Activated gamma-delta T cell treated with anti-CD3 and anti-CD28 coated beads, Interleukin-2, amount 50 U/mL, for 16 hours (primary cell): ENCODE results near the gene ITPRID1.
"Not testable (repeated sequence)": the region's sequence is repeated elsewhere in the genome, so short reads cannot be mapped to it uniquely, and the experiment has no call there.

Experiments used
- DNase-seq: peaks from one replicate; pipeline ENCODE4 v3.0.0-alpha.2; 2020; ENCODE audit warnings: low read depth

The ITPRID1 gene

DNA sequence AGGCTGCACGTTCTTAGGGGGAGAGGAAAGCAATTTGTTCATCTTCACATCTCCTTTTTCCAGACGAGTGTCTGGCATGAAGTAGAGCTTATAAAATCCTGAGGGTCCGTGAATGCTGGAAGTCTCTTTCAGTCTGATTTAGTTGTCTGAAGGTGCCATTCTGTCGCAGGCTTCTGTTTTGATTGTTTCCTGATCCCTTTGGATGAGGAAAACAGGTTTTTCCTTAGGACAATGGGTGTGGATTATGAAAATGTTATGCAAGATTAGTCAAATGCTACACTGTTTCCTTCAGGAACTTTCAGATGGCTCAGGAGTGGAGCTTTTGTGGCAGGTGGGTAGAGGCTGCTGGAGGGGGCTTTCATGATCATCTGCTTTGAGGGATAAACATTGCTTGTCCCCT is at the start of gene ITPRID1:
TSS of gene ITPRID1 (plus strand) at position 301 of the 400 bp plus-strand sequence. CDS start 38,935 bp downstream, outside the sequence.
- DNase-seq = no peak

DNA sequence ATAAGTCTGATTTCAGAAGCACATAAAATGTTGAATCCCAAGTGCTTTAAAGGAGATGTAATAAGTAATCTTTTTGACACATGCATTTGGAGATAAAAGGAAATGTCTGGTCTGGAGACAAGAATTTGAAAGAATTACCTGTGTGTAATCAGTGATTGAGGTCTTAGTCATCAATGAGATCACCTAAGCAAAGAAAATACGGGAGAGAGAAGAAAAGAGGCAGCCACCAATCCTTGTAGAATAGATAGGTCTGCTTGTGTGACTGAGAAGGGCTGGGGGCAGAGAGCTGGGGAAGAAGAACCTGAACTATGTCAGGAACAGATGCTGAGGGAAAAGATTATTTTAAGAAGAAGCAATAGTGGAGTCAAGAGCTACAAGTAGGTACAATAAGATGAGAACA is 49.3 kb upstream of the ITPRID1 start:
- no peak for DNase-seq

DNA sequence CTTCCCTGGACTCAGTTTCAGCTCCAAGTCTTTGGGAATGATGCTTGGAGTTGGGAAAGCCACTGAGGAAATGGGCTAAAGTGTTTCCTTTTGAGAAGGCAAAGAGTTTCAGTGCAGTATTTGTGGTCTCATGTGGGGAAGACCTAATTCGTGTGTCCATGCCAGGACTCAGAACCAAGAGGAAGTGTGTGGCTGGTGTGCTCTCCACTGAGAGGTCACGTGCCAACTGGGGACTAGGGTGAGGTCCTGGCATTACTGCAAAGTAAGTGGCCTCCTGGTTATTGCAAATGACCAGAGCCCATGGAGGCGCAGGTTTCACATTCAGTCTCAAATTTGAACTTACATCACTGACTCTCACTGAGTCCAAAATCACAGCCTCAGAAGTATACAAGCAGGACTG is 48.6 kb upstream of the ITPRID1 start:
- no peak for DNase-seq

DNA sequence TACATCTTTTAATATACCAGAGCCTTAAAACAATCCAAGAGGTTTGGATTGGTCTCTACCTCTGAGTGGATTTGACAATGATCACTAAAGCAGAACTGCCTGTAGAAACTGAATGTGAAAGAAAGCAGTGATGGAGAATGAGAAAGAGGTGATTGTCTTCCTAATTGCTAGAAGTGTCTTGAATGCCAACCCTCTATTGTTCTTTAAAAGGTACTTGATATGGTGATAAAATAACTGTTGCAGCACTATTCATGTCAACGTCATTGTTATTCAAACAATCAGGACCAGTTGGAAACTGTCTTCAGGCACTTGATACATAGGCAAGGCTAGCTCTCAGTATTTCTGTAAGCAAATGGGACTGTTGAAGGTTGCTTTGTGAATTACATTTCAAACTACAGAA is 47.9 kb upstream of the ITPRID1 start:
- no peak for DNase-seq

DNA sequence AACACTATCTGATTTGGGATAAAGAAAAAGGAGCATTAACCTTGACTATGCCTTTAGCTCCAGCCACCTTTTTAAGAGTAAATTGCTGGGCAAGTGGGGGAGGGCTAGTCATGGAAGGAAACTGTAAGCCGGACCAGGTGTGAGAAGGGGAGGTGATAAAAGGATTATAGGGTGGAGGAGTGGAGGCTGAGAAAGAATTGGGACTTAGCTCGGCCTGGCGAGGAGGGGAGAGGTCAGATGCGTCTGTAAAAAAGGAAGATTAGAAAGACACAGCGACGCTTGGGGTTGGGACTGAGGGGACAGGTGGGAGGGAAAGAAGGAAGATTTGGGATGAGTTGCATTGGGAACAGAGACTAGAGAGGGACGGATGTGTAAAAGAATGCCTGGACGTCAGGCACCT is 43.0 kb upstream of the ITPRID1 start:
- DNase-seq = not testable (repeated sequence)

DNA sequence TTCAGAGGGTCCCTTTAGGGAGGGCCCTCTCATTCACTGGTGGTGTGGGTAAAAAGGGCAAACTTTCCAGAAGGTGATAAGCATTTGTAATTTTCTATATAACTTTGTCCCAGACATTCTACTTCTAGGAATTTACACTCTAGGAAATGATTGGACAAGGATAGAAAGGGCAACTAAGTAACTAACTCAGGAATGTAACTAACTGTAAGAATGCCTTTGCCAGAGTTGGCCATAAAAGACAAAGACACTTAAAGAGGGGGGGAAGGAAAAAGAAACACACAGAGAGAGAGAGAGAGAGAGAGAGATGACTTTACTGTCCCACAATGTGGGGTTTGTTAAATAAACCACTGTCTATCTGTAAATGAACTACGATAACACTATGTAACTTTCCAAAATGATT is 38.5 kb upstream of the ITPRID1 start:
- no peak for DNase-seq

DNA sequence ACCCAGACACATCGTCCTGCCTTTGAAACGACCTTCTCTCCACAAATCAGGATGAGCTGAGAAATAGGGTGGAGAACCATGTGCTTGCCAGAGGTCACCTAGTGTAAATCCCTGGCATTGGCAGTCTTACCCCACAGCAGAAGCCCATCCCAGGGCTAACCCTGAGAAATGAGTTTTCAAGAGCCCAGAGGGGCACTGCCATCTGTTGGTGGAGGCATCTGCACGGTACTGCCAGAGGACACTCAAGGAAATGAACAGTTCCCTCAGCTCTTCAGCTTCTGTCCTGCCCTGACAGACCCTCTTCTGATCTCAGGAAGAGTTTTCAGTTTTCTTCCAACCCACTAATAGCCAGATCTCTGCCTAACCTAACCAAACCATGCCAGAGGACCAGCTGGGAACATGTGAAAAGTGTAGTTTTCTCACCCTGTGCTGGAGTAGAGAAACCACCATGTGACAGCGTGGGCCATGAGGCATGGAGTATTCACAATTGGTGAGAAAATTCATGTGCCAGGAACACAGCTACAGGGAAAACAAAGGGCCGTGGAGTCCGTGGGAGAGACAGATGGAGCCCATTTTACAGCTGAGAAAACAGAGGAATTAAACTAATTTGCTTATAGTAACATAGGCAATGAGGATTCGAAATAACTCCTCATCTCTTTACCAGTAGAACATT is 37.7 kb upstream of the ITPRID1 start:
- DNase-seq = no peak

DNA sequence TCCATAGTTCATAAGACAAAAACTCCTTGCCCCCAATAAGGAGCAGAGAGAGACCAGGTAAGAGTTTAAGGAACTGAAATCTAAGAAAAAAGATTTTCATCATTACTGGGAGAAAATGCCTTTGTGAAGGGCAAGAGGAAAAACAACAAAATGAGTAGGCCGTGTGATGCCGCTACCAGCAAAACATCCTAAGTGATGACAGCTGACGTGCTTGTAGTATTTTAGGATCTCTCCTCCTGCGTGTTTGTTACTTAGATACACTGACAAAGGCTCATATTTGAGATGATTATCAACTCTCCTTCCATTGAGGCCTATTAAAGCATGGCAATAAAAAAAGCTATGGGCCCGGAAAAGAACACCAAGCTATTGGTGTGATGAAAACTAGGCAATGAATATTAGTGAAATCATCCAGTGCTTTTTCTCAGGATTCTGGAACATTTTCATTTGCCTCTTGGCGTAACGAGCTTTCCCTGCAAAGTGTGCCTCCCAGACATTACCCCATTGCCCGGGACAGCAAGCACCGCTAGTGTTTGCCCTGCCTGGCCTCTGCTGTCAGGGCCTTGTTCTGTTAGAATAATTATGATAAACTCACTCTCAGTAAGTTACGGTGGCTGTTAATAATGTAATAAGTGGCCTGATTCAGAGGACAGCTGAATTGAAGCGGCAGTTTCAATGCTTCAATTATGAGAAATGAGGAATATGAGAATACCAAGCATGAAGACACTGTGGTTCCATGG is 36.8 kb upstream of the ITPRID1 start:
- no peak for DNase-seq

DNA sequence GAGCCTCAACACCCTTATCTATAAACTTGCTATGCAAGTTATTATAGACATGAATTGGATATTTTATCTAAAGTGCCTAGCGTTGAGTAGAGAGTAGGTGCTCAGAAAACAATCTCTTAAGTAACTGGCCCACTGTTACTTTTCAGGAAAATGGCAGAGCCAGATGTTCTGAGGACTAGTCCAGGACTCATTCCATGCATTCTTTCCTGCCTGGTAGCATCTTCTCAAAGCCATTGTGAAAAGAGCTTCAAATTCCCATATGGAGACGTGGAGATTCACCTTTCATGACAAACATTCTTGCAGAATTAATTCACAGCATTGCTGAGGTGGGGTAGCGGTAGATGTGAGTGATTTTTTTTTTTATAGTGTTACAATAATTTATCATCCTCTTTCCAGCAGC is 35.9 kb upstream of the ITPRID1 start:
- no peak for DNase-seq

DNA sequence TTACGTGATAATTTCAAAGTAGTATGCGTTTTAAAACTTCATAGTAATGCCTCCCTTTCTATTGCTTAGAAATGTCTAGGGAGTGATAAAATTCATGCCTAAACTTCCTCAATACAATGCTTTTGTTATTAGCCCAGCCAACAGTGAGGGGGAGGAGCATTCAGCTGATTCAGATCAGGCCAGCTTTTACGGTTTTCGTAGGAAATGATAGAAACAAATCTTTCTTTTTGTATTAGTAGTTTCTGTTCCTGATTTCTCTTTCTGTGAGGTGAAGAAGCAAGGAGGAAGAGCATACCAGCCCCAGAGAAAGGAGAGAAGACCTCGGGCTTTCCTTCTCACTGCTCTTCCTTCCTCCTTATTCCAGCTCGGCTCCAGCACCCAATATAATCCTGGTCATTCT is 35.2 kb upstream of the ITPRID1 start:
- DNase-seq = no peak

DNA sequence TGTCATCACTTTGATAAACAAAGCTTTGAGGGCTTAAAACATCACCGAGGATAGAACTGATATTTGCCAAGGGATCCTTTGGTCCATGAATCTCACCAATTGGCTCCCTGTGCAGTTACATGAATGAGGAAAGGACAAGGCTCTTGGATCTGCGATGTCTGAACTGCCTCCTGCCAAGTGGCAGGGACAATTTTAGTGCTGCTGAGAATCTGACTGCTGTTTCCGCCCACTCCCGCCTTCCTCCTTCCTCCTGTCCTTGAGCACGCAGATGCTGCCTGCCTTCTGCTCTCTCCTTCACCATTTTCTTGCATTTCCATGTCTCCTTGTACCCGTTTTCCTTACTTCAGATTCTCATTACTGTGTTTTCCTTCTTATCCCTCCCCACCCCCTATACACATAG is 26.8 kb upstream of the ITPRID1 start:
- DNase-seq = no peak

DNA sequence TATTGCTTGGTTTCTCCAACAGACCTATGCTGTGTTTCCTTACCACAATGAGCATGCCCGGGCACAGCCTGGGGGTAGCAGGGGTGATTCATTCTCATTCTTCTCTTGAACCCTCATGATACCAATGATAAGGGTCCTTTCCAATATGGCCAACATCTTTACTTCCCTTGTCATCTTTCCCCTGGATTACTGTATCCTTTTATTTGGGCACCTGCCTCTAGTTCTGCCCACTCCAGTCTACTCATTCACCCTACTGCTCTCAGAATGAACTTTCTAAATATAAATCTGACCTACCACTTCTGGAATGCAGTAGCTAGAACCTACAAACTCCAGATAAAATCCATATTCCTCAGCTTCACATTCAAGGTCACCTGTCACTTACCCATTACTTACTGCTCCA is 26.4 kb upstream of the ITPRID1 start:
- DNase-seq = no peak

DNA sequence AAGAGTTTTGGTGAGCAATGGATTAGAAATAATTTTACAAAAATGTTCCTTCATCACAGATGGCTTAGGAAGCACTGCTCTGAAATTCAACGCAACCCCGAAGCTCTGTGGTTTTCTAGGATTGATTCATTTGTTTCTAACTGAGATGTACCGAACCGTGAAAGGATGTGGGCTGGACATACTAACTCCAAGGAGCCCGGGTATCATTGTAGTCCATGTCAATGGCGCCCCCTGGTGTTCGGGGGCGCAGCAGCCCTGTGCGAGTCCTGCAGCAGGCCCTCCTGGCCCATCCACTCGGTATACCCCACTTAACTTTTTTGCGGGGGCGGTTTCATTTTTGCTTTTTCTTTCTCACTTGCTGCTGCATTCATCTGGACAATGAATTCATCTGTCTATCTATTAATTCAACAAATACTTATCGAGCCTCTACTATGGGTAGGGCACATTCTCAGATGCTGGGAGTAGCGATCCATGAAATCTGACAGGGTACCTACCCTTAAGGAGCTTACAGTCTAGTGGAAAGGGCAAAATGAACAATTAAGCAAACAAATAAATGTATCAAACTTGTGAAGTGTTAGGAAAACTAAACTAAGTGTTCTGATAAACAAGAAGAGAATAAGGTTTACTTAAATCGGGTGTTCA is 25.2 kb upstream of the ITPRID1 start:
- no peak for DNase-seq

DNA sequence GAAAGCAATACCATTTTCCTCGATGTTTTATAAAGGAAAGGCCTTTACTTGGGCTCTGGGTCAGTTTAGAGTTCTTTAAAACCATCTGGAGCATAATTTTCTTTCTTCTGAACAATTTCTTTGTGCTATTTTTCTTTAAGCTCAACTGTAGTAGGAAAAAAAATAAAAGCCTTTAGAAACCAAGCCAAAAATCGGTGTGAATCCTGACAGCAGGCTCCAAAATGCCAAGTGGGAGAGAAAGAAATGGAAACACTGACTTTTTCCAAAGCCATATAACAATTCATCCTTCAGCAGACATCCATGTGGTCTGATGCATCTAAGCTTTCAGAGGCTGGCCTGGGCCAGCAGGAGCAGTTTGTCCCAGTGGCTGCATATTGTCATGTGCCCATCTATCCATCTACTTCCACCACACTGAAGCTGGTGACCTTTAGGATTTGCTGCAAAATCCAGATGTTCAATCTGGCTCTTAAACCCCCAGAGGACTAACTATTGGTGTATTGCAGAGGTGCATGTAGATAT is 23.0 kb upstream of the ITPRID1 start:
- no peak for DNase-seq

DNA sequence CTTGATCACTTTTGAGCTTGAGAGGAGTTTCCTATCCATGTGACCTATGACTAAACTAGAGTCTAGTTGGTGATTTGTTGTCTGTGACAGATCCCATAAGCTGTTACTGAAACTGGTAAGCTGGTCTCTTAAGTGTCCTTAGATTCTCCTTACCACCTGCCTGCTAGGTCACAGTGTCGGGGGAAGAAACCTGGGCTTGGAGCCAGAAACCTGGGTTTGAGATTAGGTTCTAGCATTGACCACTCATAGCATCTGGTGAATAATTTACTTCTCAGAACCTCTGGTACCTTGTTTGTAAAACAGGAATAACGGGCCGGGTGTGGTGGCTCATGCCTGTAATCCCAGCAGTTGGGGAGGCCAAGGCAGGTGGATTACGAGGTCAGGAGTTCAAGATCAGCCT is 21.8 kb upstream of the ITPRID1 start:
- DNase-seq = no peak

DNA sequence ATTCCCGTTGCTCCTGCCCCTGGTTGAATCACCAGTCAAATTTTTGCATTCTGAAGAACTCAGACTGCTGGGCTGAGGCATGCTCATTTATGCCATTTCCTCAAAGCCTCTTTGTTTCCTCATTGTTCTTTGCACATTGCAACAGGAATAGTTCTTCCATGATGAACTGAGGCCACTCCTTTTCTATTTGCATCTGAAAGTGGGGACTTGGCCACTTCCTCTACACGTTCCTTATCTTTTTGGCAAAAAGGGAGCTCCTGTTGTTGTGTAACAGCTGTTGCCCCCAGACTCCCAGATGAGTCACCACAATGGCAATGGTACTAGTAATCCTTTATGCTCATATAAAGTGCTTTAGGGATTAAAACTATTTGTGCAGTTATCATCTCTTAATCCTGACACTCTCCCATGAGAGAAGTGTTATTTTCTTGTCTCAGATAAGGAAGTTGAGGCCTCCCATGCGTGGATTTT is 20.1 kb upstream of the ITPRID1 start:
- no peak for DNase-seq

DNA sequence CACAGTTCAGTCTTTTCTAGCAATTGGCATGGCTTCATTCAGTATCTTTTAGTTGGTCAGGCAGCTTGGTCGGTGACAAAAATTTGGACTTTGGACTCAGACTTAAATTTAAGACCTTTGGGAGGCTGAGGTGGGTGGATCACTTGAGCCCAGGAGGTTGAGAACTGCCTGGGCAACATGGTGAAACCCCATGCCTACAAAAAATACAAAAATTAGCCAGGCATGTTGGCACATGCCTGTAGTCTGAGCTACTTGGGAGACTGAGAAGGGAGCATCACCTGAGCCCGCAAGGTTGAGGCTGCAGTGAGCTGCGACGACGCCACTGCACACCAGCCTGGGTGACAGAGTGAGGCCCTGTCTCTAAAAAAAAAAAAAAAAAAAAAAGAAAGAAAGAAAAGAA is 19.5 kb upstream of the ITPRID1 start:
- DNase-seq = no peak

DNA sequence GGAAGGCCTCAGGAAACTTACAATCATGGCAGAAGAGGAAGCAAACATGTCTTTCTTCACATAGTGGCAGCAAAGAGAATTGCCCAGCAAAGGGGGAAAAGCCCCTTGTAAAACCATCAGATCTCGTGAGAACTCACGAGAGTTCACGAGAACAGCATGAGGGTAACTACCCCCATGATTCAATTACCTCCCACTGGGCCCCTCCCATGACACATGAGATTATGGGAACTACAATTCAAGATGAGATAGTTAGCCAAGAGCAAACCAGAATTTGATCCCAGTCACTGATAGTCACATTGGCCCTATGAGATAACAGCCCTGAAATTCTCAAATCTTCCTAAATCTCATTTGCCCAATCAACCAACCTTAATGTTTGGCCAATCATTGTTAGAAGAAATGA is 18.2 kb upstream of the ITPRID1 start:
- DNase-seq = no peak

DNA sequence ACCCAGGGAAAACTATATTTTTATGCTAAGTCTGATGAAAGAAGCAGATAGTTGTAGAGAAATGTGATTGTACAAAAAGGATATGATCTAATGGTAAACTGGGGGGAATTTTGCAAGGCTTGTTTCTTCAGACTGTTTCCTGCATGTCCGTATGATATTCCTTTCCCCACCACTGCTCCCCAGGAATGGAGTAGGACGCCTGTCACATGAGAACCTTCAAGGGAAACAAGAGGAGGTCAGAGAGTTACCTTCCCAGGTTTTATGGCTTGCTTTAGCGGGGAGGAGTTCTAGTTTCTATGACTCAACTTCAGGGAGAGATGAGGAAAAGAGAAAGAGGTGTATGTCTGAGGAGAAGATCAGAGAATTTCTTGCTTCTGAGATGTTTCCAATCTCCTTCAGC is 16.4 kb upstream of the ITPRID1 start:
- DNase-seq = no peak

DNA sequence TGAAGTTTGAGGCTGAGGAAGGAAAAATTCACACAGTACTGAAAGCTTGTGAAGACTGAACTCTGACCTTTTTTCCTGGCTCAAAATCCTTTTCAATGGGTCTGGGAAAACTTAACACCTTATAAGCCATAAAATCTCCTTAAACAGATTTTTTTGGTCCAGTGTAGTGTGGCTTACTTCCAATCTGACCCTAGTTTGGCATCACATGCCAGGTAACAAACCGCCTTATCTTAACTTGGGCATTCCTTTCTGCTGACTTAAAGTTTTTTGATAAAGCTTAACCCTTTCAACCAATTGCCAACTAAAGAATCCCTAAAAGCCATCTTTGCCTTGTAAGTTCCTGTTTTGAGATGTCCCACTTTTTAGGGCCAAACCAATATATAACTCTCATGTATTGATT is 13.2 kb upstream of the ITPRID1 start:
- DNase-seq = no peak

DNA sequence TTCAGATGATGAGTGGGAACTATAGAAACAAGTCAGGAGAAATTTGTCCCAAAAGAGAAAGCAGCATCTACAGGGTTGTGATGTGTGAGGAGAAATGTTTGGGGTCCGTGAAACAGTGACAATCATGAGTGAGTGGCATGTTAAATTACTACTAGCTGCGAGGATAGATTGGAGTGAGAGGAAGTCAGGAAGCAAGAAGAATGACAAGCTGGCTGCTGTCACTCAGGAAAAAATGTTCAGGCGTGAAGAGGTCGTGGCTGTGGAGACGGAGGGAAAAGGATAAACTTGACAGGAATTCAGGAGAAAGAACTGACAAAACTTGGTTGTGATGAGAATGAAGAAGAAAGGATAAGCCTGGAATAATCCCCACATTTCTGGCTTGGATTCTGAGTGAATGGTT is 5.1 kb upstream of the ITPRID1 start:
- DNase-seq = no peak

DNA sequence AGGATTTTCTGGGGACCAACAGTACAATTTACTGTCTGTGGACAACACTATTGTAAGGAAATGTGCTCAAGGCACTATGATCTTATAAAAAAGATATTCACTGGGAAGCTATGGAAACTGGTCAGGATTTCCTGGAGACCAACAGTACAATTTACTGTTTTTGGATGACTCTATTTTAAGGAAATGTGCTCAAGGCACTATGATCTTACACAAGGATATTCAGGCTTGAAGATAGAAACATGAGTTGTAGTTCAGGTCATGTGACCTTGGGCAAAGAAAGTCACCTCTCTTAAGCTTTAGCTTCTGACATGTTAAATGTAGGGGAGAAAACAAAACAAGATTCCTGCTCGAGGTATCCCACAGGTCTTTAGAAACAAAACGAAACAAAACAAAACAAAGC is 1.7 kb upstream of the ITPRID1 start:
- DNase-seq = no peak
